Natural killer cell (primary cell): ENCODE measurements around the gene NPAT. TPM values are rescaled to one million over a fixed set of nuclear protein-coding genes. Genes with fewer than 3 reads are reported as not detected.

Experiments used
- ATAC-seq, 3 donors: fragments of 150-1000 bp in 2 of 3; fragments of 200-7000 bp in 1 of 3; cut with Tn5 transposase; 1 replicate in 1 of 3; 2 replicates in 2 of 3; pipeline ENCODE4 v1.10.0; 2021; ENCODE audit warnings: mild to moderate bottlenecking in 2 of 3, moderate library complexity in 2 of 3
- DNase-seq, 2 donors: peaks; one replicate each; pipeline versions ENCODE4 v3.0.0 to v3.0.0-alpha.2; 2013 to 2021; ENCODE audit warnings: mixed read lengths in 1 of 2
- H3K27ac ChIP-seq: one replicate; pipeline ENCODE4 v1.5.1; 2013; ENCODE audit warnings: mild to moderate bottlenecking, low read length
- H3K27me3 ChIP-seq: one replicate; pipeline ENCODE4 v1.6.1; 2013; ENCODE audit warnings: low read length; ENCODE audit not compliant: control insufficient read depth, insufficient read depth
- H3K36me3 ChIP-seq: one replicate; pipeline ENCODE4 v1.6.1; 2013; ENCODE audit warnings: low read length; ENCODE audit not compliant: control insufficient read depth, insufficient read depth
- H3K4me1 ChIP-seq: one replicate; pipeline ENCODE4 v1.6.1; 2013; ENCODE audit warnings: low read length; ENCODE audit not compliant: control insufficient read depth, insufficient read depth
- H3K4me3 ChIP-seq: one replicate; pipeline ENCODE4 v1.5.1; 2013; ENCODE audit warnings: low read length
- H3K9me3 ChIP-seq: one replicate; pipeline ENCODE4 v1.6.1; 2013; ENCODE audit warnings: low read length; ENCODE audit not compliant: control insufficient read depth, insufficient read depth
- H3K27ac Mint-ChIP-seq, 2 donors: one replicate each; pipeline ENCODE4 v1.8.0; 2022; ENCODE audit warnings: mild to moderate bottlenecking in 2 of 2, mixed read lengths in 2 of 2, moderate library complexity in 1 of 2
- H3K27me3 Mint-ChIP-seq, 2 donors: one replicate each; pipeline ENCODE4 v1.8.0; 2022; ENCODE audit warnings: low read depth in 2 of 2, mixed read lengths in 2 of 2
- H3K36me3 Mint-ChIP-seq: one replicate; pipeline ENCODE4 v1.8.0; 2022; ENCODE audit warnings: mixed read lengths
- H3K4me1 Mint-ChIP-seq, 2 donors: one replicate each; pipeline ENCODE4 v1.8.0; 2022; ENCODE audit warnings: mixed read lengths in 2 of 2
- H3K4me3 Mint-ChIP-seq: one replicate; pipeline ENCODE4 v1.8.0; 2022; ENCODE audit warnings: mild to moderate bottlenecking, moderate library complexity, mixed read lengths
- H3K9me3 Mint-ChIP-seq, 2 donors: one replicate each; pipeline ENCODE4 v1.8.0; 2022; ENCODE audit warnings: mixed read lengths in 2 of 2
- WGBS: methylation state at CpG from one replicate; pipeline ENCODE4 v1.1.7; 2013; ENCODE audit warnings: missing lambda C conversion rate; ENCODE audit not compliant: insufficient coverage; 5-methylcytosine and 5-hydroxymethylcytosine counted together
- intact Hi-C: fragments of 100-400 bp; cut with micrococcal nuclease; formaldehyde crosslinking; loops from one replicate; pipeline ENCODE4 v1.14.2; 2022
- total RNA-seq, 4 donors: library from RNA; stranded (reverse); fragments of 120-200 nt in 1 of 4; gene quantifications; one replicate each; pipeline versions ENCODE4 v1.2.3 to v1.2.4, GENCODE V29; 2013 to 2022
- TF ChIP-seq, protein P1 (sequence below): fragments of 200-600 bp; IDR thresholded peaks from one replicate; pipeline ENCODE4 v1.8.0; 2022; ENCODE audit warnings: antibody characterized with exemption

Gene NPAT
- total RNA-seq, 3 donors from 2014 or later (not counting 1 experiment from before 2014, with no cell fraction given), result 34.8 to 42.6 (median 36.1) TPM

DNA sequence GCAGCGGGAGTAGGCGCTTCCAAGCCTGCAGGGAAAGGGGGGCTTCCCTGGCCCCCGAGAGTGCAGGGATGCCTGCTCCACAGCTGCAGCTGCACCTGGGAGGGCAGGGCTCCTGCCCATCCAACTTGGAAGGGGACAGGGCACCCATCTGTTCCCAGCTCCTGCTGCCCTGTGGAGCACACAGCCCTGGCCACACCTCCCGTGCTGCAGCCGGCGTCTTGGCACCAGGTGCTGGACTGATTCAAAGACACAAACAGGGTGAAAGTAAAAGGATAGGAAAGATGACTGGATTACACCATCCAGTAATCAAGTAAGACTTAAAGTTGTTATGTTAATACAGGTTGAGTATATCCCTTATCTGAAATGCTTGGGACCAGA lies 14.8 kb downstream of the NPAT start:
- Histone ChIP-seq H3K4me1 (no peaks in the 10 kb centered on the region), H3K27ac (no peak overlapping the region), H3K27me3 (no peaks in the 10 kb centered on the region), H3K36me3 (peaks cover 71% of the 10 kb centered on the region), H3K9me3 (peaks cover 14% of the 10 kb centered on the region), H3K4me3 (no peak overlapping the region)
- peaks cover 18% of the 10 kb centered on the region for H3K36me3 Mint-ChIP-seq
- TF ChIP-seq, protein P1, sequence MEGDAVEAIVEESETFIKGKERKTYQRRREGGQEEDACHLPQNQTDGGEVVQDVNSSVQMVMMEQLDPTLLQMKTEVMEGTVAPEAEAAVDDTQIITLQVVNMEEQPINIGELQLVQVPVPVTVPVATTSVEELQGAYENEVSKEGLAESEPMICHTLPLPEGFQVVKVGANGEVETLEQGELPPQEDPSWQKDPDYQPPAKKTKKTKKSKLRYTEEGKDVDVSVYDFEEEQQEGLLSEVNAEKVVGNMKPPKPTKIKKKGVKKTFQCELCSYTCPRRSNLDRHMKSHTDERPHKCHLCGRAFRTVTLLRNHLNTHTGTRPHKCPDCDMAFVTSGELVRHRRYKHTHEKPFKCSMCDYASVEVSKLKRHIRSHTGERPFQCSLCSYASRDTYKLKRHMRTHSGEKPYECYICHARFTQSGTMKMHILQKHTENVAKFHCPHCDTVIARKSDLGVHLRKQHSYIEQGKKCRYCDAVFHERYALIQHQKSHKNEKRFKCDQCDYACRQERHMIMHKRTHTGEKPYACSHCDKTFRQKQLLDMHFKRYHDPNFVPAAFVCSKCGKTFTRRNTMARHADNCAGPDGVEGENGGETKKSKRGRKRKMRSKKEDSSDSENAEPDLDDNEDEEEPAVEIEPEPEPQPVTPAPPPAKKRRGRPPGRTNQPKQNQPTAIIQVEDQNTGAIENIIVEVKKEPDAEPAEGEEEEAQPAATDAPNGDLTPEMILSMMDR, result no peak
- DNase-seq (no peak), ATAC-seq (no peak)
- H3K27me3 Mint-ChIP-seq, result no peaks in the 10 kb centered on the region
- H3K27ac Mint-ChIP-seq, result peak overlapping the region in 1 of 2 donors; percentile 61
- intact Hi-C loops, result no loop called here
- H3K9me3 Mint-ChIP-seq, result peaks cover 0 to 2% of the 10 kb centered on the region in 2 donors
- WGBS, result 100% methylated on average over 6 of the region's 6 CpGs
- no peak overlapping the region for H3K4me3 Mint-ChIP-seq
- peaks cover 30 to 34% of the 10 kb centered on the region in 2 donors for H3K4me1 Mint-ChIP-seq

DNA sequence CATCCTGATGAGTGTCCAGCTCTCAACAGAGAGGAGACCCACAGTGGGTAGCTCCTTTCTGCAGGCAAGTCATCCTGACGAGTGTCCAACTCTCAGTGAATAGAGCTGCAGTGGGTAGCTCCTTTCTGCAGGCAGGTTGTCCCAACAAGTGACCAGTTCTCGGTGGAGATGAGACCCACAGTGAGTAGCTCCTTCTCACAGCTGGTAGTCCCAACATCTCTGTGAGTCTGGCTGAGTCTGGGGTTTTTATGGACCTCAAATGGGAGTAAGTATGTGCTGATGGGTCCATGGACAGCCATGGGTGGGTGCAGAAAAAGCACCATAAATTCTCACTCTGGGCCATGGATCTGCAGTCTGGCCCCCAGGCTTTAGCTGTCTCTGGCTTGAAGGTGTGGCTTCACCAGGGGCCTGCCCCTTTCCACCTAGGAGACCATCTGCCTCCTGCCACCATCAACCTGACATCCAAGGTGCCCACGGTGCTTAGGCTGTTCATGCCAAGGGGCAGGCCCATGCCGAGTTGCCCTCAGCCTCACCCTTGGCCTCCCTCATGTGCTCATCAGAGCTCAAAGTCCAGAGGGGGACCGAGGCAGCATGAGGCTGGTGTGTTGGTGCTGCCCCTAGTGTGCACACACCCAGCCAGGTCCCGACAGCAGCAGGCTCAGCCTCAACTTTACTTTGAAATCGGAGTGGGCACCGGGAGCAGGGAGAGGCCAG lies 15.3 kb downstream of the NPAT start:
- peak in 1 of 3 donors; percentile 5 for ATAC-seq
- H3K36me3 Mint-ChIP-seq, result peaks cover 18% of the 10 kb centered on the region
- TF ChIP-seq, protein P1, result no peak
- peaks cover 14% of the 10 kb centered on the region for H3K9me3 ChIP-seq
- H3K4me3 Mint-ChIP-seq, result no peak overlapping the region
- no peaks in the 10 kb centered on the region for H3K27me3 Mint-ChIP-seq
- H3K27ac ChIP-seq, result no peak overlapping the region
- H3K36me3 ChIP-seq, result peaks cover 69% of the 10 kb centered on the region
- 86% methylated on average over 8 of the region's 8 CpGs for WGBS
- H3K27me3 ChIP-seq, result no peaks in the 10 kb centered on the region
- H3K4me1 ChIP-seq, result no peaks in the 10 kb centered on the region
- DNase-seq, result no peak
- peaks cover 30 to 34% of the 10 kb centered on the region in 2 donors for H3K4me1 Mint-ChIP-seq
- H3K4me3 ChIP-seq, result no peak overlapping the region
- no peak overlapping the region for H3K27ac Mint-ChIP-seq
- peaks cover 0 to 2% of the 10 kb centered on the region in 2 donors for H3K9me3 Mint-ChIP-seq
- intact Hi-C loops, result no loop called here

DNA sequence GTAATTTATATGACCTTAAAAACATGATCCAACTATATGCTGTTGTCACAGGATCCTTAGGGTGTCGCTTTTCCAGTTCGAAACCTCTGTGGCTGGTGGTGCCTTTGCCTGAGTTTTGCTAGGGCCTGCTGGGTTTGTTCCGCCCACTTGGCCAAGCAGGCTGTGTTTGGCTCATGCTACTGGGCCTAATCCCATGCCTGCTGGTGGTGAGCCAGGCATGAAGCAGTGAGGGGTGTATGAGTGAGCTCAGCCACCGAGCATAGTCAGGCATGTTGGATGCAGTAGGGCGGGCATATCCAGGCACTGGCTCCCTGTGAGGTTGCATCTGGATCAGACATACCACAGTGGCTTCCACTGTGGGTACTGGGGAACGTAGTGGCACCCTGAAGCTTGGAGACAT lies 16.3 kb downstream of the NPAT start:
- Histone ChIP-seq H3K4me1 (no peaks in the 10 kb centered on the region), H3K27me3 (no peaks in the 10 kb centered on the region), H3K27ac (no peak overlapping the region), H3K4me3 (no peak overlapping the region), H3K9me3 (peaks cover 14% of the 10 kb centered on the region), H3K36me3 (peaks cover 68% of the 10 kb centered on the region)
- peaks cover 0 to 2% of the 10 kb centered on the region in 2 donors for H3K9me3 Mint-ChIP-seq
- DNase-seq, result no peak
- H3K4me3 Mint-ChIP-seq, result no peak overlapping the region
- WGBS, result 97% methylated on average over 6 of the region's 6 CpGs
- no peaks in the 10 kb centered on the region for H3K27me3 Mint-ChIP-seq
- ATAC-seq, result no peak
- TF ChIP-seq, protein P1, result no peak
- H3K36me3 Mint-ChIP-seq, result peaks cover 18% of the 10 kb centered on the region
- intact Hi-C loops, result no loop called here
- H3K27ac Mint-ChIP-seq, result no peak overlapping the region
- H3K4me1 Mint-ChIP-seq, result peaks cover 26 to 30% of the 10 kb centered on the region in 2 donors
